WI38 (cell line): ENCODE data around the gene N4BP3.

ENCODE experiments used
- H3K4me3 ChIP-seq: 2 replicates; pipeline ENCODE4 v1.5.1; 2011; ENCODE audit warnings: low read depth, mild to moderate bottlenecking, control low read depth, low read length
- TF ChIP-seq, protein P1 (sequence below): IDR thresholded peaks from 2 replicates; pipeline ENCODE4 v1.5.1; 2012; ENCODE audit warnings: low read depth, mild to moderate bottlenecking, control low read depth, low read length

Gene N4BP3

DNA sequence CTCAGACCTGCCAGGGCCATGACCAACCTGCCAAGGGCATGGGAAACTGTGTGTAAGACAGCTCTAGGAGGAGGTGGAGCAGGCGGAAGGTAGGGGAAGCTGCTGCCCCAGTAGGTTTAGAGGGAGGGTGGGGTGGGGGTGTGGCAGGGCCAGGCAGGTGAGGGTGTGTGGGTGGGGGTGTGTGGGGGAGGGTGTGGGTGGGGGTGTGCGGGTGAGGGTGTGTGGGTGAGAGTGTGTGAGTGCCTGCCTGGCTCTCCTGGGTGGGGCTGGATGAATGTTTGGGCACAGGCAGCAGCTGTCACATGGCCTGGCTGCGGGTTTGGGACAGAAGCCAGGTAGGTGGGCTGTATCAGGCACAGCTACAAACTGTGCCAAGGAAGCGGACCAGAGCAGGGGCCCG lies 8.8 kb upstream of the N4BP3 start:
- TF ChIP-seq, protein P1, sequence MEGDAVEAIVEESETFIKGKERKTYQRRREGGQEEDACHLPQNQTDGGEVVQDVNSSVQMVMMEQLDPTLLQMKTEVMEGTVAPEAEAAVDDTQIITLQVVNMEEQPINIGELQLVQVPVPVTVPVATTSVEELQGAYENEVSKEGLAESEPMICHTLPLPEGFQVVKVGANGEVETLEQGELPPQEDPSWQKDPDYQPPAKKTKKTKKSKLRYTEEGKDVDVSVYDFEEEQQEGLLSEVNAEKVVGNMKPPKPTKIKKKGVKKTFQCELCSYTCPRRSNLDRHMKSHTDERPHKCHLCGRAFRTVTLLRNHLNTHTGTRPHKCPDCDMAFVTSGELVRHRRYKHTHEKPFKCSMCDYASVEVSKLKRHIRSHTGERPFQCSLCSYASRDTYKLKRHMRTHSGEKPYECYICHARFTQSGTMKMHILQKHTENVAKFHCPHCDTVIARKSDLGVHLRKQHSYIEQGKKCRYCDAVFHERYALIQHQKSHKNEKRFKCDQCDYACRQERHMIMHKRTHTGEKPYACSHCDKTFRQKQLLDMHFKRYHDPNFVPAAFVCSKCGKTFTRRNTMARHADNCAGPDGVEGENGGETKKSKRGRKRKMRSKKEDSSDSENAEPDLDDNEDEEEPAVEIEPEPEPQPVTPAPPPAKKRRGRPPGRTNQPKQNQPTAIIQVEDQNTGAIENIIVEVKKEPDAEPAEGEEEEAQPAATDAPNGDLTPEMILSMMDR = no peak
- H3K4me3 ChIP-seq = no peak overlapping the region

DNA sequence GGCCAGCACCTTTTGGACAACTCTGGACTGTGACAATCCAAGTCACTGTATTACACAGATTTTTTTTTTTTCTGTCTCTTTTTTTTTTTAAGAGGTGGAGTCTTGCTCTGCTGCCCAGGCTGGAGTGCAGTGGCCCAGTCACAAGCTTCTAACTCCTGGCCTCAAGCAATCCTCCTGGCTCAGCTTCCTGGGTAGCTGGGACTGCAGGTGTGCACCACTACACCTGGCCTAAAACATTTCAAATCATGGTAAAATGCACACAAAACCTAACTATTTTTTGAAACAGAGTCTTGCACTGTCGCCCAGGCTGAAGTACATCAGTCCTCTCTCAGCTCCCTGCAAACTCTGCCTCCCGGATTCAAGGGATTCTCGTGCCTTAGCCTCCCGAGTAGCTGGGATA lies 7.2 kb upstream of the N4BP3 start:
- TF ChIP-seq, protein P1 = no peak
- H3K4me3 ChIP-seq = no peak overlapping the region

DNA sequence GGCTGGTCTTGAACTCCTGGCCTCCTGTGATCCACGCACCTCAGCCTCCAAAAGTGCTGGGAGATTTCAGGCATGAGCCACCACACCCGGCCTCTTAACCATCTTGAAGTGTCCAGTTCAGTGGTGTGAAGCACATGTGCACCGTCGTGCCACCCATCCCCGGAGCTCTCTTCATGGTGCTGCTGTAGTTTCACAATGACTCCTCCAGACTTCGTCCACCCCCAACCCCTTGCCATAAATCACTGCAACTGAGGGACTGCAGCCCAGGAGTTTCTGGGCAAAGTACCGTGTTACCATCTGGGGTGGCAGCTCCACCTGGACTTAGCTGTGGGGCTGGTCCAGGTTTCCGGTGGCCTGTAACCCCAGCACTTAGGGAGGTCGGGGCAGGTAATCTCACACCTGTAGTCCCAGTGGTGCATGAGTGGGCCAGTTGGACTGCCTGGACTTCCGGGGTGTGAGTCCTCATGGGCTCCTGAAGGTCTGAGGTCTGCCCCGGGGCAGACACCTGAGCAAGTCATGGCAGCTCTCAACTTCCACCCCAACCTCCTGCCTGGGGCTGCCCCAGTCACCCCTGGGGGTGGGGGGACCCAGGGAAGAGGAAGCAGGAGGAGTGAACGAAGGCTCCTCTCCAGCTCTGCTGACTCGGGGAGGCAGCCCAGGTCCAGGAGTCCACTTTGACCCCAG lies 6.6 kb upstream of the N4BP3 start:
- H3K4me3 ChIP-seq = no peak overlapping the region
- TF ChIP-seq, protein P1 = no peak

DNA sequence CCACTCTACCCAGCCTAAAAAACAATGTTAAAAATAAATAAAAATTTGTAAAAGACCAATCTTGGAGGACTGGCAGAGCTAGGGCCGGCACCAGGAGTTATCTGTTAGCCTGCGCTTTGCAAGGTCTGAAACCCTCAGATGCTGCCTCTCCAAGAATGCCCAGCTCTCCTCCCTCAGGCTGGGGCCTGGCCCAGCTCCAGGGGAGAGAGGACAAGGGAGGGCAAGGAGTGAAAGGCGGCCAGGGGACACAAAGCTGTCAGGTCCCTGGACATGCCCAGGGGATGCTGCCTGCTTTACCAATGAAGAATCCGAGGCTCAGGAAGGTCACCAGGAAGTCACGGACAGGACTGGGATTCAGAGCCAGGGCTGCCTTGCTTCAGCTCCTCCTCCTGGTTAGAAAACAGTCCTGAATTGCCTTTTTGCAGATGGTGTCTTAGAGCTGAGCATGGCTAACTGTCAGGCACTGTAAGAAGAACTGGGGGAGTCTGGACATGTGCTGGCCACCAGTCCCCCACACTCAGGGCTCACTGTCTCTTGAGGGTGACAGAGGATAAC lies 5.5 kb upstream of the N4BP3 start:
- H3K4me3 ChIP-seq = no peak overlapping the region
- TF ChIP-seq, protein P1 = no peak

DNA sequence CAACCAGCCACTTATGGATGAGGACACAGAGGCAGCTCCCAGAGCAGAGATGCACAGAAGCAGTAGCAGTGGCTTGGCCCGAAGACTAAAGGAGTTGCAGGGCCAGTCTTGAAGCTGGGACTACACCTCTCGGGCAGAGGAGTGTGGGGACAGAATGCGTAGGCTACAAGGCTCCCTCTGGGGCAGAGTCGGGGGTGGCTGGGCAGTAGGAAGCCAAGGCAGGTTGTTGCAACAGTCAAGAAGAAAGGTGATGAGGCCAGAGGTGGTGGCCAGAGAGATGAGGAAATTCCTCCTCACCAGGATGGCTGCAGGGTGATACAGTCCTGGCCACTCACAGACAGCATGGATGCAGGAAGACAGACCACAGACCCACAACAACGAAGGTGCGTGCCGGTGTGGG lies 4.9 kb upstream of the N4BP3 start:
- H3K4me3 ChIP-seq = no peak overlapping the region
- TF ChIP-seq, protein P1 = no peak

DNA sequence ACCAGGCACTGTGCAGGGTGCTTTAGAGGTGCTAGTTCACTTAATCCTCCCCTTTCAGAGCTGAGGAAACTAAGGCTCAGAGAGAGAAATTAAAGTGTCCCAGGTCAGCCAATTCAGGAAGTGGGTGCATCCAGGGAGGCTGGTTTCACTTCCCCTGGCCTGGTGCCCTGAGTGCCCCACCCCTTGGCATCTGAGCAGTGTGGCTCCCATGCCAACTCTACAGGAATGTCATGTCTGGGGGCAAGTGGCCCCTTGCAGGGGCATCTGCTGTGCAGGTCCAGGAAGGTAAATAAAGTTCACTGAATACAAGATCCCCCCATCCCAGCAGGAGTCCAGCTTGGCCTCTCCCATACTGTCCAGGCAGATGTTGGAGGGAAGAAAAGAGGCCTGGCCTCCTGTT lies 4.4 kb upstream of the N4BP3 start:
- TF ChIP-seq, protein P1 = no peak
- H3K4me3 ChIP-seq = no peak overlapping the region

DNA sequence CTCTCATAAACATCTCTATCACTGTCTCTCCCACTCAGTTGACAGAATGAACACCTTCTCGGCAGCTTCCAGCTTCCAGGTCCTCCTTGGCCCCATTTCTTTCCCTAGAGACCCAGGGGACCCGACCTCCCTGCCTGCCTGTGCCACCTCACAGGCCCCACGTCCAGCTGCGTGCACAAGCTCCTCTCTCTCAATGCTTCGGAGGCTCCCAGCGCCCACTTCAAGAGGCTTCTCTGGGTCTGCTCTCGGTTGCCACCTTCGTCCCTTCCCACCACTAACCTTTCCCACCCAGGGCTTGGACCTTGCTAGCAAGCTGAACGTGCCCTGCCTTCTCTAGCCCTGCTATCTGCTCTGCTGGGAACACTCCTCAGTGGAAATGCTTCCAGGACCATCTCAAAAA lies 2.8 kb upstream of the N4BP3 start:
- TF ChIP-seq, protein P1 = no peak
- no peak overlapping the region for H3K4me3 ChIP-seq
